ENCODE measurements around the gene LRG1. TPM values are rescaled to one million over a fixed set of nuclear protein-coding genes. Genes with fewer than 3 reads are reported as not detected.

The LRG1 gene
- total and polyA plus RNA-seq, 4 donors, result 0.75 to 2.8 (median 1.4) TPM

GRCh38 chr19:4512070-4512469 lies 27.8 kb downstream of the LRG1 start:
- ATAC-seq (ENCODE audit: low FRiP score), result no peak
- Histone ChIP-seq H3K4me3 (ENCODE audit: low read length in 2 of 2) (no peak overlapping the region), H3K36me3 (ENCODE audit: control insufficient read depth in 1 of 2, insufficient read depth in 2 of 2, low read length in 1 of 2) (no peaks in the 10 kb centered on the region), H3K27ac (ENCODE audit: low read depth in 1 of 2, low read length in 2 of 2) (no peak overlapping the region), H3K4me1 (ENCODE audit: control insufficient read depth in 1 of 2, insufficient read depth in 2 of 2, low read length in 2 of 2) (no peaks in the 10 kb centered on the region), H3K27me3 (ENCODE audit: control insufficient read depth in 1 of 2, insufficient read depth in 2 of 2, low read length in 1 of 2) (no peaks in the 10 kb centered on the region), H3K9me3 (ENCODE audit: control insufficient read depth, low read length) (no peaks in the 10 kb centered on the region)
- intact Hi-C loops (cut with DNase I), result no loop called here
- 90 to 91% methylated on average over 17 of the region's 17 CpGs for WGBS, 2 donors
- DNase-seq, result no peak

DNA sequence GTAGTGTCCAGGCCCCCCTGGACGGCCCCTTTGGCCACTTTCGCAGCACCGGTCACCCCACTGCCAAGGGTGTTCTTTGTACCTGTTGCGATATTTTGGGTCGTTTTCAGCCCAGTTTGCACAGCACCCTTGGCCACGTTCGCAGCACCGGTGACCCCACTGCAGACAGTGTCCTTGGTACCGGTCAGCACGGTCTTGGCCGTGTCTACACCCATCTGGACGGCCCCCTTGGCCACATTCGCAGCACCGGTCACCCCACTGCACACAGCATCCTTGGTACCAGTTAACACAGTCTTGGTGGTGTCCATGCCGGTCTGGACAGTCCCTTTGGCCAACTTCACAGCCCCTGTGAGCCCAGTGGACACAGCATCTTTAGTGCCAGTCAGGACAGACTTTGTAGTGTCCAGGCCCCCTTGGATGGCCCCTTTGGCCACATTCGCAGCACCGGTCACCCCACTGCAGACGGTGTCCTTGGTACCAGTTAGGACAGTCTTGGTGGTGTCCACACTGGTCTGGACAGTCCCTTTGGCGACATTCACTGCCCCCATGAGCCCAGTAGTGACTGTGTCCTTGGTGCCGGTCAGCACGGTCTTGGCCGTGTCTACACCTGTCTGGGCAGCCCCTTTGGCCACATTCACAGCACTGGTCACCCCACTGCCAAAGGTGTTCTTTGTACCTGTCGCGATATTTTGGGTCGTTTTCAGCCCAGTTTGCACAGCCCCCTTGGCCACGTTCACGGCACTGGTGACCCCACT lies 28.4 kb downstream of the LRG1 start:
- Histone ChIP-seq H3K4me3 (ENCODE audit: low read length in 2 of 2) (no peak overlapping the region), H3K9me3 (ENCODE audit: control insufficient read depth, low read length) (no peaks in the 10 kb centered on the region), H3K36me3 (ENCODE audit: control insufficient read depth in 1 of 2, insufficient read depth in 2 of 2, low read length in 1 of 2) (no peaks in the 10 kb centered on the region), H3K27me3 (ENCODE audit: control insufficient read depth in 1 of 2, insufficient read depth in 2 of 2, low read length in 1 of 2) (no peaks in the 10 kb centered on the region), H3K4me1 (ENCODE audit: control insufficient read depth in 1 of 2, insufficient read depth in 2 of 2, low read length in 2 of 2) (no peaks in the 10 kb centered on the region), H3K27ac (ENCODE audit: low read depth in 1 of 2, low read length in 2 of 2) (no peak overlapping the region)
- intact Hi-C loops (cut with DNase I), result no loop called here
- DNase-seq (no peak), ATAC-seq (ENCODE audit: low FRiP score) (no peak)
- WGBS, 2 donors, result 86 to 89% methylated on average over 26 to 27 of the region's 27 CpGs

GRCh38 chr19:4510435-4511255 lies 29.2 kb downstream of the LRG1 start:
- no peaks in the 10 kb centered on the region for H3K9me3 ChIP-seq (ENCODE audit: control insufficient read depth, low read length)
- ATAC-seq (ENCODE audit: low FRiP score), result no peak
- H3K4me3 ChIP-seq (ENCODE audit: low read length in 2 of 2), result no peak overlapping the region
- DNase-seq, result no peak
- no peaks in the 10 kb centered on the region for H3K27me3 ChIP-seq (ENCODE audit: control insufficient read depth in 1 of 2, insufficient read depth in 2 of 2, low read length in 1 of 2)
- no peaks in the 10 kb centered on the region for H3K36me3 ChIP-seq (ENCODE audit: control insufficient read depth in 1 of 2, insufficient read depth in 2 of 2, low read length in 1 of 2)
- 86 to 88% methylated on average over 37 of the region's 37 CpGs for WGBS, 2 donors
- intact Hi-C loops (cut with DNase I), result no loop called here
- H3K27ac ChIP-seq (ENCODE audit: low read depth in 1 of 2, low read length in 2 of 2), result no peak overlapping the region
- no peaks in the 10 kb centered on the region for H3K4me1 ChIP-seq (ENCODE audit: control insufficient read depth in 1 of 2, insufficient read depth in 2 of 2, low read length in 2 of 2)

DNA sequence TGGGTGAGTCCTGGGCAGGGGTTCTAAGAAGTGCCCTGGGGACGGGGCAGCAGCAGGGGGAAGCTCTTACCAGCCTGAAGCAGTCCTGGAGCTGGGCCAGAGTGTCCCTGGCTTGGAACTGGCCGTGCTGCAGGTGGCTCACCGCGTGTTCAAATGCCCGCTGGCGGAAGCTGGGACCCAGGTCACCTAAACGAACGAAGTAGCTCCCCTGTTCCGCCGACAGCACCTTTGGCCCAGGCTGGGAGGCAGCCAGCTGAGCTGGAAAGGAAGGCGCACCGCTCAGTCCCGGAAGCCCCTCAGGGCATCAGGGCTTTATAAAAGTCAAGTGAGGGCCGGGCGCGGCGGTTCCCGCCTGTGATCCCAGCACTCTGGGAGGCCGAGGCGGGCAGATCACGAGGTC lies 31.1 kb downstream of the LRG1 start:
- Histone ChIP-seq H3K4me1 (ENCODE audit: control insufficient read depth in 1 of 2, insufficient read depth in 2 of 2, low read length in 2 of 2) (no peaks in the 10 kb centered on the region), H3K27me3 (ENCODE audit: control insufficient read depth in 1 of 2, insufficient read depth in 2 of 2, low read length in 1 of 2) (no peaks in the 10 kb centered on the region), H3K9me3 (ENCODE audit: control insufficient read depth, low read length) (no peaks in the 10 kb centered on the region), H3K27ac (ENCODE audit: low read depth in 1 of 2, low read length in 2 of 2) (no peak overlapping the region), H3K4me3 (ENCODE audit: low read length in 2 of 2) (no peak overlapping the region), H3K36me3 (ENCODE audit: control insufficient read depth in 1 of 2, insufficient read depth in 2 of 2, low read length in 1 of 2) (no peaks in the 10 kb centered on the region)
- WGBS, 2 donors, result 90 to 92% methylated on average over 18 to 21 of the region's 21 CpGs
- ATAC-seq (ENCODE audit: low FRiP score), result no peak
- intact Hi-C loops (cut with DNase I), result no loop called here
- DNase-seq, result no peak

DNA sequence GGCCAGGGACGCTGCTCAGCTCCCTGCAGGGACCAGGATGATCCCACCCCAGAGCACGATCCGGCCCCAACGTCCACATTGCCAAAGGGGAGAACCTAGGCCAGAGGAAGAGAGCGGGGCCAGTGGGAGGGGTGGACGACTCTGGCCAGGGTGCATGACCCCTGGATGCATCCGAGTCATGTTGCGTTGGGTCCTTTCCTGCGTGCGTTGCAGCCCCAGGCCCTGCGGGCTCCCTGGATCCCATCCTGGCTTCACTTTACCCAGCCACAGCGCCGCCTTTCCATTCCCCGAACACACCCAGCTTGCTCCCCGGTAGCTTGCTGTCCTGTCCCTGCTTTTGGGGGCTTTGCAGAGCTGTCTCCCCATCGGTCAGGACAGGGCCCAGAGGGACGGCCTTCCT lies 32.0 kb downstream of the LRG1 start:
- H3K9me3 ChIP-seq (ENCODE audit: control insufficient read depth, low read length), result no peaks in the 10 kb centered on the region
- 77 to 81% methylated on average over 17 of the region's 17 CpGs for WGBS, 2 donors
- intact Hi-C loops (cut with DNase I), result no loop called here
- ATAC-seq (ENCODE audit: low FRiP score) (no peak), DNase-seq (no peak)
- no peaks in the 10 kb centered on the region for H3K4me1 ChIP-seq (ENCODE audit: control insufficient read depth in 1 of 2, insufficient read depth in 2 of 2, low read length in 2 of 2)
- no peak overlapping the region for H3K4me3 ChIP-seq (ENCODE audit: low read length in 2 of 2)
- no peaks in the 10 kb centered on the region for H3K27me3 ChIP-seq (ENCODE audit: control insufficient read depth in 1 of 2, insufficient read depth in 2 of 2, low read length in 1 of 2)
- H3K27ac ChIP-seq (ENCODE audit: low read depth in 1 of 2, low read length in 2 of 2), result no peak overlapping the region
- peaks cover 0 to under 1% of the 10 kb centered on the region in 2 donors for H3K36me3 ChIP-seq (ENCODE audit: control insufficient read depth in 1 of 2, insufficient read depth in 2 of 2, low read length in 1 of 2)

GRCh38 chr19:4507150-4507452 lies 32.7 kb downstream of the LRG1 start:
- Histone ChIP-seq H3K36me3 (ENCODE audit: control insufficient read depth in 1 of 2, insufficient read depth in 2 of 2, low read length in 1 of 2) (peaks cover 0 to 4% of the 10 kb centered on the region in 2 donors), H3K27ac (ENCODE audit: low read depth in 1 of 2, low read length in 2 of 2) (no peak overlapping the region), H3K27me3 (ENCODE audit: control insufficient read depth in 1 of 2, insufficient read depth in 2 of 2, low read length in 1 of 2) (no peaks in the 10 kb centered on the region), H3K4me3 (ENCODE audit: low read length in 2 of 2) (no peak overlapping the region), H3K9me3 (ENCODE audit: control insufficient read depth, low read length) (no peaks in the 10 kb centered on the region), H3K4me1 (ENCODE audit: control insufficient read depth in 1 of 2, insufficient read depth in 2 of 2, low read length in 2 of 2) (no peaks in the 10 kb centered on the region)
- intact Hi-C loops (cut with DNase I), result no loop called here
- DNase-seq (no peak), ATAC-seq (ENCODE audit: low FRiP score) (no peak)
- 74 to 76% methylated on average over 12 of the region's 12 CpGs for WGBS, 2 donors

DNA sequence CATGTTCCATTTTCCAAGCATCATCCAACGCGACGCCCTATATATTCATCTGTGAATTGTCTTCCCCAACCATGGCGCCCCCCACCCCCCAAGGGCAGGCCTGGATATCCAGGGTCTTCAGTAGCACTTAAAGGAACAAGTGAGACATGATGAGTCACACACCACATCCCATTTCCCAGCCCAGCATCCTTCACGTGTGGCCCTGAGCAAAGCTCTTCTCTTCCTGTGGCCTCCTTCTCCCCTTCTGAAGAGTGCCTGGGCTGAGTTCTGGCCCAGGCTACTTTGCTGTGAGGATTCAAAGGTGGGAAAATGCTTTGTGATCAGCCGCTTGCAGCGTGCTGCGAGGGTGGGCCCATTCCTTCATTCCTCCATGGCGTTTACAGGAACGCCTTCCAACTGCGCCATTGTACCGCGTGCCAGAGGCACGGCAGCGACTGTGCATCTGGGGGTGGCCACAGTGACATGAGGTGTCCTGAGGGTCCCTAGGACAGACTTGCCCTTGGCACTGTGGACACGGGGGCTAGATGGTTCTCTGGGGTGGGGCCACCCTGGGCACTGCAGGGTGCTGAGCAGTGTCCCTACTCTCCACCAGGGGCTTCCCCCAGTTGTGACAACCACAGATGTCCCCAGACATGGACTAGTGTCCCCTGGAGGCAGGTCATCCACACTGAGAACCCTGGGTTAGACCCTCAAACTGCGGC lies 33.2 kb downstream of the LRG1 start:
- DNase-seq (no peak), ATAC-seq (ENCODE audit: low FRiP score) (no peak)
- no peak overlapping the region for H3K27ac ChIP-seq (ENCODE audit: low read depth in 1 of 2, low read length in 2 of 2)
- H3K36me3 ChIP-seq (ENCODE audit: control insufficient read depth in 1 of 2, insufficient read depth in 2 of 2, low read length in 1 of 2), result peaks cover 0 to 4% of the 10 kb centered on the region in 2 donors
- intact Hi-C loops (cut with DNase I), result no loop called here
- no peaks in the 10 kb centered on the region for H3K9me3 ChIP-seq (ENCODE audit: control insufficient read depth, low read length)
- no peak overlapping the region for H3K4me3 ChIP-seq (ENCODE audit: low read length in 2 of 2)
- no peaks in the 10 kb centered on the region for H3K27me3 ChIP-seq (ENCODE audit: control insufficient read depth in 1 of 2, insufficient read depth in 2 of 2, low read length in 1 of 2)
- WGBS, 2 donors, result 83 to 84% methylated on average over 17 of the region's 17 CpGs
- H3K4me1 ChIP-seq (ENCODE audit: control insufficient read depth in 1 of 2, insufficient read depth in 2 of 2, low read length in 2 of 2), result no peaks in the 10 kb centered on the region

DNA sequence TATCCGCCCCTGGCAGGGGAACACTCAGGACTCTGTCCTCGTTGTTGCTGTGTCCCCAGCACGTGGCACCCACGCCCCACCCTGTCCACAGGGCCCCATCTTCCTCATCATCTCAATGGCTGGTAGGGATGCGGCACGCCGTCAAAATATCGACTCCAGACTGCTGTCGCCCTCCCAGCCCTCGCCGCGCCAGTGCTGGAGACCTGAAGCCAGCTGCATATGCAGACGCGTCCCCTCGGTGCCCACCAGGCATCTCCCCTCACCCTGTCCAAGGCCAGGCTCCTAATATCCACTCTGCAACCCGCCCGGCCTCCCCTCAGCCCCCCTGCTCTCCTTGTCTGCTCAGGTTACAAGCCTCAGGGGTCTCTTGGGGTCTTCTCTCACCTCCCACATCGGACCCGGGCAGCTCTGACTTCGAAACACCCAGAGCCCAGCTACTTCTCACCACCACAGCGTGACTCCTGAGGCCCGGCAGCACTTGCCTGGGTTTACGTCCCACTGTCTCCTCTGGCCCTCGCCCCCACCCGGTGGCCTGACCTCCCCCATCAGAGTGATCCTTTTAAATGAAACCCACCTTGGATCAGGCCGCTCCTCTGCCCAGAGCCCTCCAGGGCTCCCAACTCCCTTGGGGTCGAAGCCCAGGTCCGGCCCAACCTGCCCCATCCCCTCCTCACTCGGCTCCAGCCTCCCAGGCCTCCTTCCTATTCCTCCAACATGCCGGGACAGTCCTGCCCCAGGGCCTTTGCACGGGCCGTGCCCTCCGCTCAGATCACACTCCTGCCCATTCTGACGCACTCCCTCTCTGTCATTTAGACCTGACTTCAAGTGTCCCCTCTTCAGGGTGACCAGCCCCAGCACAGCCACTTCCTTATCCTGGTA lies 34.0 kb downstream of the LRG1 start:
- no peak for DNase-seq
- 92 to 93% methylated on average over 34 of the region's 34 CpGs for WGBS, 2 donors

More for the DNA sequence above, 34.0 kb downstream of the LRG1 start:
- Histone ChIP-seq H3K4me3 (ENCODE audit: low read length in 2 of 2) (no peak overlapping the region), H3K36me3 (ENCODE audit: control insufficient read depth in 1 of 2, insufficient read depth in 2 of 2, low read length in 1 of 2) (peaks cover 0 to 4% of the 10 kb centered on the region in 2 donors), H3K9me3 (ENCODE audit: control insufficient read depth, low read length) (no peaks in the 10 kb centered on the region), H3K27me3 (ENCODE audit: control insufficient read depth in 1 of 2, insufficient read depth in 2 of 2, low read length in 1 of 2) (no peaks in the 10 kb centered on the region), H3K27ac (ENCODE audit: low read depth in 1 of 2, low read length in 2 of 2) (no peak overlapping the region), H3K4me1 (ENCODE audit: control insufficient read depth in 1 of 2, insufficient read depth in 2 of 2, low read length in 2 of 2) (no peaks in the 10 kb centered on the region)
- intact Hi-C loops (cut with DNase I), result no loop called here
- ATAC-seq (ENCODE audit: low FRiP score), result no peak

Data from aorta (tissue), 5 donors.